Ovary (tissue), 3 donors: ENCODE results near the gene ZNF423.

ENCODE experiments used
- CTCF ChIP-seq, 3 donors: fragments of 450-650 bp in 2 of 3; fragments of 200-600 bp in 1 of 3; IDR thresholded peaks; one replicate each; pipeline versions ENCODE4 v1.5.1 to v1.8.0; 2016 to 2022; ENCODE audit warnings: antibody characterized with exemption in 3 of 3, mild to moderate bottlenecking in 1 of 3
- EP300 ChIP-seq: sonication (generic); formaldehyde crosslinking; IDR thresholded peaks from one replicate; pipeline ENCODE4 v1.6.1; 2017; ENCODE audit warnings: antibody characterized with exemption
- POLR2A ChIP-seq: fragments of 450-650 bp; IDR thresholded peaks from one replicate; pipeline ENCODE4 v1.6.1; 2017; ENCODE audit warnings: antibody characterized with exemption, mild to moderate bottlenecking, moderate library complexity
- donor health status: DM: no; HTN: no; CAD: no.

GRCh38 chr16:49530427-49530970 is 325.4 kb downstream of the ZNF423 start:
- TF ChIP-seq POLR2A (no peak), CTCF (IDR thresholded peaks at IDR 0.05) (no peak), EP300 (no peak)
